IMR-90 (cell line): Measurements from ENCODE around the gene OTUB2.
A peak's percentile ranks its signal among the peaks of the same experiment; 100 is the strongest.

Experiments
- BHLHE40 ChIP-seq: fragments of 150-350 bp; IDR thresholded peaks from 2 replicates; pipeline ENCODE4 v1.6.1; 2016; ENCODE audit warnings: mild to moderate bottlenecking, low read depth, low read length
- CEBPB ChIP-seq: IDR thresholded peaks from 2 replicates; pipeline ENCODE4 v1.6.1; 2012; ENCODE audit warnings: low read depth, low read length, improper control_type of control experiment
- FOS ChIP-seq: fragments of 150-350 bp; IDR thresholded peaks from 2 replicates; pipeline ENCODE4 v1.6.1; 2016; ENCODE audit warnings: low read depth, low read length
- MAFK ChIP-seq: IDR thresholded peaks from 2 replicates; pipeline ENCODE4 v1.6.1; 2012; ENCODE audit warnings: low read depth, low read length, improper control_type of control experiment
- MXI1 ChIP-seq: IDR thresholded peaks from 2 replicates; pipeline ENCODE4 v1.6.1; 2012; ENCODE audit warnings: low read depth, mild to moderate bottlenecking, low read length, moderate library complexity, borderline replicate concordance
- NFE2L2 ChIP-seq: fragments of 150-350 bp; IDR thresholded peaks from 2 replicates; pipeline ENCODE4 v1.6.1; 2016; ENCODE audit warnings: low read depth, mild to moderate bottlenecking, low read length
- POLR2A ChIP-seq: IDR thresholded peaks from 2 replicates; pipeline ENCODE4 v1.6.1; 2012; ENCODE audit warnings: mild to moderate bottlenecking, low read depth, low read length
- RAD21 ChIP-seq: IDR thresholded peaks from 2 replicates; pipeline ENCODE4 v1.6.1; 2012; ENCODE audit warnings: low read length, improper control_type of control experiment
- RCOR1 ChIP-seq: IDR thresholded peaks from 2 replicates; pipeline ENCODE4 v1.6.1; 2012; ENCODE audit warnings: mild to moderate bottlenecking, low read length, improper control_type of control experiment; ENCODE audit not compliant: insufficient replicate concordance
- RFX5 ChIP-seq: IDR thresholded peaks from 2 replicates; pipeline ENCODE4 v1.8.0; 2012; ENCODE audit warnings: low read depth, mild to moderate bottlenecking, low read length, moderate library complexity
- TF ChIP-seq, protein P1 (sequence below): conservative IDR thresholded peaks from 2 replicates; pipeline ENCODE4 v1.5.1; 2012; ENCODE audit warnings: mild to moderate bottlenecking, low read depth, low read length, improper control_type of control experiment
- TF ChIP-seq, protein P2 (sequence below): fragments of 150-350 bp; IDR thresholded peaks from 2 replicates; pipeline ENCODE4 v1.6.1; 2017; ENCODE audit warnings: mild to moderate bottlenecking, antibody characterized with exemption, low read length, low read depth

DNA sequence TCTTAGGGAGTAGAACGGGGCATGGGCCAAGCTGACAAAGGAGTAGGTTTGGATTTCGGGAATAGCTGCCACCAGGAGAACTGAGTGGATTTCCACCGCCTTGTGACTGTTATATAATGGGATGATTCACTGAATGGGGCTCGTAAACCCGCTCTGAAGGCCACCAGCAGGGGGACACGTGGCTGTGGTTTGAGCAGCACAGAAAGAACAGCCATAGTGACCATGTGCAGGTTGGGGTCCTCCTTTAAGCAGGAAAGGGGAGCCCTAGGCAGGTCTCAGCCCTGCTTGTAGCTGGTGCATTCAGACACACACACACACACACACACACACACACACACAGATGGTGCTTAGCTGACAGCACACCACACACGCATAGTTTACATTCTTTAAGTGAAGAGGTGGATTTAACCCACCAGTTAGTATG is 41.1 kb upstream of the OTUB2 start:
- TF ChIP-seq, protein P1, sequence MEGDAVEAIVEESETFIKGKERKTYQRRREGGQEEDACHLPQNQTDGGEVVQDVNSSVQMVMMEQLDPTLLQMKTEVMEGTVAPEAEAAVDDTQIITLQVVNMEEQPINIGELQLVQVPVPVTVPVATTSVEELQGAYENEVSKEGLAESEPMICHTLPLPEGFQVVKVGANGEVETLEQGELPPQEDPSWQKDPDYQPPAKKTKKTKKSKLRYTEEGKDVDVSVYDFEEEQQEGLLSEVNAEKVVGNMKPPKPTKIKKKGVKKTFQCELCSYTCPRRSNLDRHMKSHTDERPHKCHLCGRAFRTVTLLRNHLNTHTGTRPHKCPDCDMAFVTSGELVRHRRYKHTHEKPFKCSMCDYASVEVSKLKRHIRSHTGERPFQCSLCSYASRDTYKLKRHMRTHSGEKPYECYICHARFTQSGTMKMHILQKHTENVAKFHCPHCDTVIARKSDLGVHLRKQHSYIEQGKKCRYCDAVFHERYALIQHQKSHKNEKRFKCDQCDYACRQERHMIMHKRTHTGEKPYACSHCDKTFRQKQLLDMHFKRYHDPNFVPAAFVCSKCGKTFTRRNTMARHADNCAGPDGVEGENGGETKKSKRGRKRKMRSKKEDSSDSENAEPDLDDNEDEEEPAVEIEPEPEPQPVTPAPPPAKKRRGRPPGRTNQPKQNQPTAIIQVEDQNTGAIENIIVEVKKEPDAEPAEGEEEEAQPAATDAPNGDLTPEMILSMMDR, result peak; percentile 50
- no peak for TF ChIP-seq POLR2A
- TF ChIP-seq MXI1, result no peak
- TF ChIP-seq, protein P2, sequence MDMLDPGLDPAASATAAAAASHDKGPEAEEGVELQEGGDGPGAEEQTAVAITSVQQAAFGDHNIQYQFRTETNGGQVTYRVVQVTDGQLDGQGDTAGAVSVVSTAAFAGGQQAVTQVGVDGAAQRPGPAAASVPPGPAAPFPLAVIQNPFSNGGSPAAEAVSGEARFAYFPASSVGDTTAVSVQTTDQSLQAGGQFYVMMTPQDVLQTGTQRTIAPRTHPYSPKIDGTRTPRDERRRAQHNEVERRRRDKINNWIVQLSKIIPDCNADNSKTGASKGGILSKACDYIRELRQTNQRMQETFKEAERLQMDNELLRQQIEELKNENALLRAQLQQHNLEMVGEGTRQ, result peak; percentile 68; the same call in 1 of the 2 replicates
- no peak for TF ChIP-seq NFE2L2
- peak; percentile 11 for TF ChIP-seq RCOR1
- no peak for TF ChIP-seq RAD21
- TF ChIP-seq BHLHE40, result peak; percentile 61; the same call in 1 of the 2 replicates
- TF ChIP-seq CEBPB, result no peak
- no peak for TF ChIP-seq MAFK
- no peak for TF ChIP-seq RFX5
- peak; percentile 5; the same call in 1 of the 2 replicates for TF ChIP-seq FOS
